Hypothalamus (tissue), 51 donors: ENCODE measurements around the gene RNF225.
"Not testable (repeated sequence)": the region's sequence is repeated elsewhere in the genome, so short reads cannot be mapped to it uniquely, and the experiment has no call there.

ENCODE experiments used
- DNase-seq, 51 donors: peaks; one replicate each; lab custom pipeline; 2025; lab: John Stamatoyannopoulos, UW

Gene RNF225

DNA sequence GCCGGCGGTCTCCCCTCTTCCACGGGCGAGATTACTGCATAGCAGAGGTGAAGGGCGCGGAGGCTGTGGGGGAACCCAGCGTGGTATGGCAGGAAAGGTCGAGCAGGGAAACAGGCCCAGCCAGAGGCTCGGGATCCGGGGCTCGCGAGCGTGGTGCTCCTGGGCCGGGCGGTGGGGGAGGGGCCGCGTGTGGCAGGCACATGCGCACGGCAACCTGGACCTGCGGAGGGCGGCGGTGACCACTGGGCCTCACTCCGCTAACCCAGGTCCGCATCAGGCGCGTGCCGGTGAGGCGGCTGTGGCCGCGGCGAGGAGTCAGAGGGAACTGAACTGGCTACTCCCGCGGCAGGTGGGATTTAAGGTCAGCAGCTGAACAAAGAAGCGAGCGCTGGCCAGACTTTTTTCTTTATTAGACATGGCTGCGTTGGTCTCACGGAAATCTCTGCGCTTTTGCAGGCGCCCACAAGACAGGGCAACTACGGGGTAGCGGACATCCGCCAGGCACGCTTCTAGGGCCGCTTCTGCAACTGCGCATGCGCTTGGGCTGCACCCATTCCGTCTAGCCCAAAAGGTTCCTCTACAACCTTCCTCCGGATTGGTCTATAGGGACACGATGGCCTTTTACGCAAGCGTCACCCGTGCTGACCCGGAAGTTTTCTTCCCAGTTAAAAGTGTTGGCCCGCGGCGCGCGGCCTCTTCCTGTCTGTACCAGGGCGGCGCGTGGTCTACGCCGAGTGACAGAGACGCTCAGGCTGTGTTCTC lies 8.7 kb upstream of the RNF225 start, which contains the start of gene RPS5:
TSS of gene RPS5 (plus strand) at position 694 of the 762 bp plus-strand sequence. CDS start 869 bp downstream, outside the sequence.
- DNase-seq, result peak; percentile 67 to 98 (median 93)

DNA sequence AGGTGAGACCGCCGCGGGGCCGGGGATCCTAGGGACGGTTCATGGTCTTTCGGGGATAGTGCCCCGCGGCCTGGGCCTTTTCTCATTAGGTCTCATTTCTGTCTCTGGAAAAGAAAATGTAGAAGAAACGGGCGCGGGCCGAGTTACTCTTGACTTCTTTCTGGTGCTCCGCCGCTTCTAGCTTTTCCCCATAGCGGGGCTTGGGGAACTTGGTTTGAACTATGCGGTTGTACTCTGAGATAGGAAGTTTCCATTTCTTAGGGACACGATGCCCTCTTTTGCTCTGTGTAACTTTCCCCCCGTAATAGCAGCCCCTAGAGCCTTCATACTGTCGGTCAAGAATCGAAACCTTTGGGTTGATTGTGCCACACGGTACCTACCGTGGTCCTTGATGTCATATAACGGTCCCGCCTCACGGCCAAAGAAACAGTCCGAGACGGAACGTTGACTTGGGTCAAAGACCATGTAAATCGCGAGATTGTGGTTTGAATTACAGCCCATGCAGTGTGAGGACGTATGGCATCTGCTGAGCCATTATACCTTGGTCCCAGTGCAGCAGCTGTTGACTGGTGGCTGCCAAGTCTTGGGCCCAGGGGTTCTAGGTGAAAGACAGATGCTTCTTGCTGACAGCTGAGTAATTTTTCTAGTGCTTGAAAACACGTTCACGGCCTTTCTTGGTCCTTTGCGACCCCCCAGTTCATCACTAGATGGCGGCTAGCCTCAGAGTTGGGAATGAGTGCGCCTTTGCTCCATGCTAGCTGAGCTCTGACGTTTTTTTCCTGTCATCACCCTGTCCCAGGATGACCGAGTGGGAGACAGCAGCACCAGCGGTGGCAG lies 7.9 kb upstream of the RNF225 start:
- DNase-seq, result no peak

DNA sequence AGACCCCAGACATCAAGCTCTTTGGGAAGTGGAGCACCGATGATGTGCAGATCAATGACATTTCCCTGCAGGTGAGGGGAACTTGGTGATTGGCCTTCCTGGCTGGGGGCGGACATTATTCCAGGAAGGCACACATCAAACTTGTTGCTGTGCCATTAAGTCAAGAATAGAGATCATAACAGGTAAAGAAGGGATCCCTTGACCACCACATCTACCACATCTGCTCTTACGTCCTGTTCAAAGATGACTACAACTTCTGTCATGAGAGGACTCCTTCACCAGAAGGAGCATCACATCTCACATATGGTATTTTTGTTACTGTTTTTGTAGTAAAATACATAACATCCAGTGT lies 7.3 kb upstream of the RNF225 start:
- DNase-seq, result no peak

DNA sequence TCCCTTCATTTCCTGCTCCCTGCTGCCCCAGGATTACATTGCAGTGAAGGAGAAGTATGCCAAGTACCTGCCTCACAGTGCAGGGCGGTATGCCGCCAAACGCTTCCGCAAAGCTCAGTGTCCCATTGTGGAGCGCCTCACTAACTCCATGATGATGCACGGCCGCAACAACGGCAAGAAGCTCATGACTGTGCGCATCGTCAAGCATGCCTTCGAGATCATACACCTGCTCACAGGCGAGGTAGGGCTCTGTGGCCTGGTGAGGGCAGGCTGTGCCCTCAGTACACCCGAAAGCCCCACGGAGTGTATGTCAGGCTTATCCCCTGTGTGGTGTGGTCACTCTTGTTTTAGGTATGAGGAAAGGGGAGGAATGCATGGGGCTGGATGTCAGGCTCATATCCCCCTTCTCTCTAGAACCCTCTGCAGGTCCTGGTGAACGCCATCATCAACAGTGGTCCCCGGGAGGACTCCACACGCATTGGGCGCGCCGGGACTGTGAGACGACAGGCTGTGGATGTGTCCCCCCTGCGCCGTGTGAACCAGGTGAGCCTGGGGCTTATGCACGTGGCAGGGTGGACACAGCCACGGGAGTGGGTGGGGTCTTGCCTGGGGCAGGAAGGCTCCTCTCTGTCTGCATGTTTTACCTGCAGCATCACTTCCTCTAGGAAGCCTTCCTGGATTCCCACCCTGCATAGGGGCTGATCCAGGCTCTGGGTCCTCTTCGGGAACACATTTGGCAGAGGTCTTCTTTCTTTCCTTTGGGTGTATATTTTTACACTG lies 2.3 kb upstream of the RNF225 start:
- no peak for DNase-seq

DNA sequence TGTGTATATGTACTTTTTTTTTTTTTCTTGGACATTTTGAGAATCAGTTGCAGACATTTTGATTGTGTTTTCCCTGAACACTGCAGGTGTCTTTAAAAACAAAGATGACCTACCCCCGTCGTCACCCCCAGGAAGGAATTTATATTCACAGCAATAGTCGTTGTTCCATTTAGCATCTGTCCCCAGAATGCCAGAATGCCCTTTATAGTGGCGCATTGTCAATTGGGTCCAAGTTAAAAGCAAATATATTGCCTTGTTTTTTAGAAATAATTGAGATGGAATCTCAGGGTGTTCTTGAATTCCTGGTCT lies 1.8 kb upstream of the RNF225 start:
- DNase-seq, result no peak

DNA sequence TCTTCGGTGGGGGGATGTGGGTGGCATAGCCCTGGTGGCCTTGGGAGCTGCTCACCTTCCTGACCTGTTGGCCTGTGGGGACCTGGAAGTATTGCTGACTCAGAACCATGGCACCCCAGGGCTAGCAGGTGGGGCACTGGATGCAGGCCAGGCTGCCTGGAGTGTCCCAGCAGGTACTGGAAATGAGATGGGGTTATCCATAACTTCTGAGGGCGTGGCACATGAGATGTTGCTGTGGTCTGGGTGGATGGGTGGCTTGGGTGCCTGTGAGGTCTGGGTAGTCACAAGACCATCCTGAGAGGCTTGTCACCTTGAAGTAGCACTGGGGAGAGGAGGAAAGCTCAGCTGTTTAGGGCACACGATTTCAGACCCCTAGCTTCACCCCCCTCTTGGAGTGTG lies 636 bp upstream of the RNF225 start:
- no peak for DNase-seq

DNA sequence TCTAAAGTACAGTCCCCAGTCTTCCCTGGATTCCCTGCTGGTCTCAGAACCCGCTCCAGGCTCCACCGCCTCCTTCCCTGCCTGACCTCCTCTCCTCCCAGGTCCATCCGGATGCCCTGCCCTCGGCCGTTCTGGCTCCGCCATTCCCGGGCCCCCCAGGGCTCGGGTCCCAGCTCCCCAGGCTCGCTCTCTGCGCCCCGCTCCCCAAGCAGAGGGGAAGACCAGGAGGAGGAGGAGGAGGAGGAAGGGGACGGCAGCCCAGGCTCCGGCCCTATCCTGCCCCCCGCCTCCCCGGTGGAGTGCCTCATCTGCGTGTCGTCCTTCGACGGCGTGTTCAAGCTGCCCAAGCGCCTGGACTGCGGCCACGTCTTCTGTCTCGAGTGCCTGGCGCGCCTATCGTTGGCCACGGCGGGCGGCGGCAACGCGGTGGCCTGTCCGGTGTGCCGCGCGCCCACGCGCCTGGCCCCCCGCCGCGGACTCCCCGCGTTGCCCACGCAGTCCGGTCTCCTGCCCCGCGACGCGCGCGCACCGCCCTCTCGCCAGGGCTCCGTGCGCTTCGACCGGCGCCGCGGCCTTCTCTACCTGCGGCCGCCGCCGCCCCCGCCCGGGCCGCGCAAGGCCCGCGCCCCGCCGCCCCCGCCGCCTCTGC lies 647 bp downstream of the RNF225 start:
- DNase-seq, result no peak

DNA sequence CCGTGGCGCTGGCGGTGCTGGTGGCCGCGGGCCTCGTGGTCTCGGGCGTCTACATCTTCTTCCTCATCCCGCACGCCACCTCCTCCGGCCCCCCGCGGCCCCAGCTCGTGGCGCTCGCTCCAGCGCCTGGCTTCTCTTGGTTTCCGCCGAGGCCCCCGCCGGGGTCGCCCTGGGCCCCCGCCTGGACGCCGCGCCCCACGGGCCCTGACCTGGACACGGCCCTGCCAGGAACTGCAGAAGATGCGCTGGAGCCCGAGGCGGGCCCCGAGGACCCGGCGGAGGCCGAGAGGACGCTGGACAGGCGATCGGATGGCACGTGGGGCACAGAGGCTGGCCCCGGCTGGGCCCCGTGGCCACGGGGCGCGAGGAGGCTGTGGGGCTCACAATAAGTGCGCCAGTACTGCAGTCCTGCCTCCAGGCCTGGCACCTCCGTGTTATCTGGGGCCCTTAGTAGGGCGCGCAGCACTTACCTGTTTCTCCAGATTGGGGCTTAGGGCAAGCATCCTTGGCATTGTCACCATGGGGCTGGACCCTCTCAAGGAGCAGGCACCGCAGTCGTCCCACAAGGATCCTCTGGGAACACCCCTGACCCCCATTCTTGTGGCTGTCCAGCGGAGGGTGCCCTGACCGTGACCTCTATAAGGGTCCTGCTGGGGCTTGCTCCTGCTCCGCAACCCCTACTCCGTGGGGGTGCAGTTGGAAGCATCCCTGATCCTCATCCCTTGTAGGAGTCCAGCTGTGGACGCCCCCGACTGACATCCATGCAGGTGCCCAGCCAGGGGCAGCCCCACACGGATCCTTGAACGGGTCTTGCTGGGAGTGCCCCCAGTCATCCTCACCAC lies 1.5 kb downstream of the RNF225 start:
- DNase-seq, result no peak

DNA sequence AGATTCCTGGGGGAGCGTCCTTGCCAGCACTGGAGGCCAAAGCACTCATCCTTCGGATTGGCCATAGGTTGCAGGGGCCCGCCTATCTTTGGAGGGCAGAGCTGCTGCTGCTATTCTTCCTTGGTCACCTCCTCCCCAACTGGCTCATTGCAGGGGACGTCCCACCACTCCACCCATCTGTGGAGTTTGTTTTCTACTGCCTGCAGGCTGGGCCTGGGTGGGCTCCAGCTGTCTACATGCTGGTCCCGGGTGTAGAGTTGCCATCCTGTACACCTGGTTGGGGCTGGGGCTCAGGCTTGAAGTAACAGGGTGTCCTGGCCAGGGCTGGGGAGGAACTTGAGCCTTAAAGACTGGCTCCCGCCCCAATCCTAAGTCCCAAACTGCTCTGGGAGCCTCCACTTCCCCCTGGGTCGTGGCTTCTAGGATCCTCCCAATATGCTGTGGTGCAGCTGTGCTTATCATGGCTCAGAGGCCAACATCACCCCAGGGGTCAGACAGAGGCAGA lies 2.1 kb downstream of the RNF225 start:
- no peak for DNase-seq

DNA sequence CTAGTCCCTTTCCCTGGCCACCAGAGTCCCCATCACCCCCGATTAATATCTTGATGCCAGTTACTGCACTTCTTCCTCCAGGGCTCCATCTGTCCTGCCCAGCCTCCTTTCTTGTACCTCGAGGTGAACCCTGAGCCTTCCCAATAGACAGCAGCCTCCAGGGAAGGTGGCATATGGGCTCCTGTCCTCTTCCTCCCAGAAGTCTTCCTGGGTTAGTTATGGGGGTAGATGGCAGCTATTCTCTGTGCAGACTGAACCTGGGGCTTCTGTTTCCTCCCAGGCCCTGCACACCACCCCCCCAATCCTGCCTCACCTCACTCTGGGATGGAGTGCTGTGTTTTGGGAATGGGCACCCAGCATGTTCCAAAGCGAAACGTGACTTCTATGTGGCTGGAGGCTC lies 2.6 kb downstream of the RNF225 start:
- no peak for DNase-seq

DNA sequence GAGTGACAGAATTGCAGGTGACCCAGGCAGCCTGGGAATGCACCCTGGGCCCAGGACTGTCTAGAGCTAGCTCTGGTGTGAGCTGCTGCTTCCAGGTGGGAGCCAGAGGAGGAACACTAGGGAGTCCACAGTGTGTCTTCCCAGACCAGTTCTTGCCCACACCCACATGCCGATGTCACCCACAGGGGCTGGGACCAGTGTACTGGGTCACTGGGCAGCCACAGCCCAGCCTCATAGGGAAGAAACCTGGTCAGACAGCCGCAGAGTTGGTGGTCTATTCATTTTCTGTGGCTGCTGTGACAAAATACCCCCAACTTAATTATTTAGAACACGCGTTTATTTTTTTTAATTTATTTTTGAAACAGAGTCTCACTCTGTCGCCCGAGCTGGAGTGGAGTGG lies 3.1 kb downstream of the RNF225 start:
- DNase-seq, result no peak

DNA sequence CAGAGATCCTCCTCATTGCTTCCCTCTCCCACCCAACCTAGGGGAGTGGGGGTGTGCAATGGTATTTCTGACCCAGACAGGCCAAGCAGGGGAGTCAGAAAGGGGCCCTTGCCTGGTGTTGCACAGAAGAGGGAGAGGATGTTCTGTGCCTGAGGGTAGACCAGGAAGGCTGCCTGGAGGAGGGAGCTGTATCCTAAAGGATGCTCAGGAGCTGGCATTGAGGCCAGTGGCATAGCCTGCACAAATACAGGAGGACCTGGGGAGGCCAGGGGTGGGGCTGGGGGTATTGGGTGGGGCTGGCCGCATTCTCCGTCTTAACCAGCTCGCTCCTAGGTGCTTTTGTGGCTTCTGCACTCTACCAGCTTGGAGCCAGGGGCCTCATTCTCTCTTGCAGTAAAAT lies 4.4 kb downstream of the RNF225 start:
- no peak for DNase-seq

DNA sequence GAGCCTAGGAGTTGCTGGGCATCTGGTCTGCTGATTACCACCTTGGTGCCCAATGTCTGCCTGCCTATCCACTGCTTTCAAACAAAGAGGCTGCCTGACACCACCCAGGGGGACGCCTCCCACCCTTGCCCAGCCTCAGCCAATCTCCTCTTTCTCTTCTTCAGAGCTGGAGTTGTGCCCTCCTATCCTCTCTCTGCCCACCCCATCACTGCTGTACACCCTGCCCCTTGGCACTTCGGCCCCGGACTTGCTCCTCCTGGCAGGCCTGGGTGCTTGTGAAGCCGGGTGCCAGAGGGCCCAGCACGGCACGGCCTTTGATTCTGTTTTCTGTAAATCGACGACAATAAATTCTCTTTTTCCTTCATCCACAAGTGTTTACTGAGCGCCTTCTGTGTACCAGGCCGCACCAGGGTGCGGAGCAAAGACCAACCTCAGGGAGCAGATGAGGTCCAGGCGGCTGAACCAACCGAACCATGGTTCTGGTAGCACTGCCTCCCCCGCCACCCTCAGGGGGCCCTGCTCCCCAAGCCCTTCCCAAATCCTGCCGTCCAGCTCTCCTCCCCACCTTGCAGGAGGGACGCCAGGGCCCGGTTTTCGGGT lies 5.0 kb downstream of the RNF225 start:
- peak in 27 of 51 donors; percentile 9 to 61 (median 36) for DNase-seq

DNA sequence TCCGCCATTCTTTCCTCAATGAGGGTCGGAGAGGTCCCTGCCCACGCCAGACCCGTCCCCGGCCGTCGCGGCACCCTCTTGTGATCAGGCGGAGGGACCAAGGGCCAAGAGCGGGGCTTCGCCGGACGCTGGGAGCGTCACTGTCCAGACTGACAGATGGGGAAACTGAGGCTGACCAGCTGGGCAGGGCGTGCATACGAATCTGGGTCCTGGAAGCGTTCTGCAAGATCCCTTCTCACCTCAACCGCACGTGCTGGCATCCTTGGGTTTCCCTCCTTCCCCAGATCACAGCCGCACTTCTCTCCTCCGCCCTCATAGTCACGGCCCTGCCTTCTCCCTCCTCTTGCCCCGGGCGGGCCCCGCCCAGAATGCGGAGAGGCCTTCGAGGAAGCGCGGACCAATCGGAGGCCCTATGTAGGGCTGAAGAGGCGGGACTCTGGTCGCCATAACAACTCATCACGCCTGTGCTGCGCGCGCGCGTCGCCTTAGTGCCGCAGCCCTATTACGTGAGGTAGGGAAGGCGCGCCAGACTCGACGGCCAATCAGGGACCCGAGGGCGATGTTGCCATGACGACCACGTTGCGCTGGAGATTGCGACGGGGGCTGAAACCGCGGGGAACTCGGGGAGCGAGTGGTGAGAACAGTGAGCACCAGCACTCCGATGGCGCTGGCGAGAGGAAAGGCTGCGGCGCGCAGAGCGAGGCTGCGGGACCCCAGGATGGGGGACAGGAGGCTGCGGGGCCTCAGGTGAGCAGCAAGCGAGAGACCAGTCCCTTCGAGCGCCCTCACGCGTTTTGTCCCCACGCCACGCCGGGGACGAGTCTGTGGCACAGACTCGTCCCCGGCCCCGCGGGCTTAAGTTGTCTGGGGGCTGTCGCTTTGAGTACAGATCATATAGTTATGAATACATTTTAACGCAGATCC lies 5.7 kb downstream of the RNF225 start:
- peak; percentile 48 to 100 (median 98) for DNase-seq

DNA sequence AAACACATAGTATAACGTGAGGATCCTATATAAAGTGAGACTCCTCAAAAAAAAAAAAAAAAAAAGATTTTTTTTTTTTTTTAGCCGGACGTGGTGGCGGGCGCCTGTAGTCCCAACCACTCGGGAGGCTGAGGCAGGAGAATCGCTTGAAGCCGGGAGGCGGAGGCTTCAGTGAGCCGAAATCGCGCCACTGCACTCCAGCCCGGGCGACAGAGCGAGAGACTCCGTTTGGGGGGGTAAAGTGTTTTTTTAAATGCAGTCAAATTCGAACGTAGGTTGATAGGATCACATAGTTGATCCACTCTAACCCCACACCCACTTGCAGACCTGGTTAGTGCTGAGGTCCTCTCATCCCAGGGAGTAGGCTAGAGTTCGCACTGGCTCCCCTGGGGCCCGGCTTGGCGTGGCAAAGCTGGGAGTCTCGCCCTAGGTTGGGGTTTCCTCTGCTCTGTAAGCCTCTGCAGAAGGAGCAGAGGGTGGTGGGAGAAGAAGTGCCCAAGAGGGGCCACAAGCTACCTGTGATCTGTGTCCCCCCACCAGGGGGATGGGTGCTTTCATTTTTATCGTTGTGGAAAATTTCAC lies 6.5 kb downstream of the RNF225 start:
- DNase-seq, result no peak

DNA sequence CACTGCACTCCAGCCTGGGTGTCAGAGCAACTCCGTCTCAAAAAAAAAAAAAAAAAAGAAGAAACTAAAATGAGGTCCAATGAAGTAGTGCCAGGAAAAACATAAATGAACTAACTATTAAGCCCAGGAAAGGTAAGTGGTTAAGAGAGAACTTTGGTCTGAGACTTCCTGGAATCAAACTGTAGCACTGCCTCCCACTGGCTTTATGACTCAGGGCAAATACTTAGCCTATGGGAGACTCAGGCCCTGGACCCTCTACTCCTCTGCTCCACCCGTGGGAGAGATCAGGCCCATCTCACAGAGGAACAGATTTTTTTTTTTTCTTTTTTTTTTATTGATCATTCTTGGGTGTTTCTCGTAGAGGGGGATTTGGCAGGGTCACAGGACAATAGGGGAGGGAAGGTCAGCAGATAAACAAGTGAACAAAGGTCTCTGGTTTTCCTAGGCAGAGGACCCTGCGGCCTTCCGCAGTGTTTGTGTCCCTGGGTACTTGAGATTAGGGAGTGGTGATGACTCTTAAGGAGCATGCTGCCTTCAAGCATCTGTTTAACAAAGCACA lies 8.5 kb downstream of the RNF225 start:
- DNase-seq, result not testable (repeated sequence)

DNA sequence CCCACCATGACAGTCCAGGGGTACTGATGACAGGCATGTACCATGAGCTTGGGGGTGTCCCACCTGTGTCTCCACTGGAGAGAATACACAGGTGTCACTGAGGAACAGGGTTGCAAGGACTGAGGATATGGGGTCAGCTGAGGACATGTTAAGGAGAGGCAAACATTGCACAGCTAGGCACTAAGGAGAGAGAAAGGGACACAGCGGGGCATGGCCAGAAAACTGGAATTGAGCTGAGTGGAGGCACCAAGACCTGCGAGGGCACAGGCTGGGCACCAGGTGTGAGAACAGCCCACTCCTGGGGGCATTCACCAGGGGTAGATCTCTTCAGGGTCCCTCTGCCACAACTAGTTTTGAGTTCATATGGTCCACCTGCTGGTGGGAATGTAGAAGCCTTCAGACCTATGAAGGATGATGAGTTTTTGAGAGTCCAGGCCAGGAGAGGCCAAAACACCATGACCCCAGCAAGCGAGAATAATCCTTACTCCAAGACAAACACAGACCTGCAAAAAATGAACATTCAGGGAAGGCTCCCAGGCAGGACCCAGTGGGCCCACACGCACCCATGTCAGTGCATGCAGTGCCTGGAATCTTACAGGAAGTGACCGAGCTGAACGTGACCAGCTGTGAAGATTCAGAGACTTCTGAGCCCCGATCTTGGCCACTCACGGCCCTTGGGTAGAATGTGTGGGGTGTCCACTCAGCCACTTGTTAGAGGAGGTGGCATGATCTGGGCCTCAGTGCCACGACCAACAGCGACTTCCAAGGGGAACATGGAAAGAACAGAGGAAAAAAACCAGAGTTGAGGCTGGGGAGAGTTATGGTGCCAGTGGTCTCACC lies 11.6 kb downstream of the RNF225 start:
- DNase-seq, result no peak
